BJ (cell line): ENCODE results near the gene EPB41. TPM values are rescaled to one million over a fixed set of nuclear protein-coding genes. Genes with fewer than 3 reads are reported as not detected.

Experiments
- CTCF ChIA-PET: fragments of 350-600 bp; formaldehyde crosslinking; extraction: SDS; loops from one replicate; lab custom pipeline; 2021; ENCODE audit warnings: antibody characterized with exemption, inconsistent platforms; lab: Yijun Ruan, JAX
- POLR2A ChIA-PET: fragments of 300-600 bp; sonication (Branson Sonifier 250); formaldehyde crosslinking; extraction: SDS; loops from one replicate; lab custom pipeline; 2021; ENCODE audit warnings: antibody characterized with exemption; lab: Charles Lee
- DNase-seq: peaks from one replicate; pipeline ENCODE4 v3.0.0-alpha.2; 2011; ENCODE audit warnings: low read depth
- H3K27me3 ChIP-seq: 2 replicates; pipeline ENCODE4 v1.6.0; 2011; ENCODE audit warnings: low read length; ENCODE audit not compliant: control insufficient read depth, insufficient read depth
- H3K36me3 ChIP-seq: 2 replicates; pipeline ENCODE4 v1.5.1; 2011; ENCODE audit warnings: low read length; ENCODE audit not compliant: control insufficient read depth, insufficient read depth
- H3K4me3 ChIP-seq: 2 replicates; pipeline ENCODE4 v1.5.1; 2011; ENCODE audit warnings: low read depth, mild to moderate bottlenecking, control low read depth, low read length
- polyA plus RNA-seq: library from polyadenylated mRNA; depleted of rRNA; stranded (reverse); fragments of >200 nt; gene quantifications from 2 replicates; pipeline ENCODE4 v1.2.3, GENCODE V29; 2011
- TF ChIP-seq, protein P1 (sequence below): IDR thresholded peaks from 2 replicates; pipeline ENCODE4 v1.5.1; 2011; ENCODE audit warnings: low read depth, mild to moderate bottlenecking, control low read depth, inconsistent platforms, low read length, moderate library complexity; ENCODE audit not compliant: insufficient read depth

The EPB41 gene
- polyA plus RNA-seq, 1 experiment, result 7.5 TPM

GRCh38 chr1:28905921-28906666 lies 8.3 kb upstream of the EPB41 start:
- TF ChIP-seq, protein P1, sequence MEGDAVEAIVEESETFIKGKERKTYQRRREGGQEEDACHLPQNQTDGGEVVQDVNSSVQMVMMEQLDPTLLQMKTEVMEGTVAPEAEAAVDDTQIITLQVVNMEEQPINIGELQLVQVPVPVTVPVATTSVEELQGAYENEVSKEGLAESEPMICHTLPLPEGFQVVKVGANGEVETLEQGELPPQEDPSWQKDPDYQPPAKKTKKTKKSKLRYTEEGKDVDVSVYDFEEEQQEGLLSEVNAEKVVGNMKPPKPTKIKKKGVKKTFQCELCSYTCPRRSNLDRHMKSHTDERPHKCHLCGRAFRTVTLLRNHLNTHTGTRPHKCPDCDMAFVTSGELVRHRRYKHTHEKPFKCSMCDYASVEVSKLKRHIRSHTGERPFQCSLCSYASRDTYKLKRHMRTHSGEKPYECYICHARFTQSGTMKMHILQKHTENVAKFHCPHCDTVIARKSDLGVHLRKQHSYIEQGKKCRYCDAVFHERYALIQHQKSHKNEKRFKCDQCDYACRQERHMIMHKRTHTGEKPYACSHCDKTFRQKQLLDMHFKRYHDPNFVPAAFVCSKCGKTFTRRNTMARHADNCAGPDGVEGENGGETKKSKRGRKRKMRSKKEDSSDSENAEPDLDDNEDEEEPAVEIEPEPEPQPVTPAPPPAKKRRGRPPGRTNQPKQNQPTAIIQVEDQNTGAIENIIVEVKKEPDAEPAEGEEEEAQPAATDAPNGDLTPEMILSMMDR, result no peak
- no peak for DNase-seq
- CTCF ChIA-PET, result interaction anchor here (0.9 to 1.0 kb wide), 2 partner anchors 11 to 13 kb away, joined by 3 to 5 read pairs; no protein-coding TSS in a partner anchor
- Histone ChIP-seq H3K27me3 (no peaks in the 10 kb centered on the region), H3K4me3 (no peak overlapping the region), H3K36me3 (no peaks in the 10 kb centered on the region)
- POLR2A ChIA-PET, result no interaction called here

DNA sequence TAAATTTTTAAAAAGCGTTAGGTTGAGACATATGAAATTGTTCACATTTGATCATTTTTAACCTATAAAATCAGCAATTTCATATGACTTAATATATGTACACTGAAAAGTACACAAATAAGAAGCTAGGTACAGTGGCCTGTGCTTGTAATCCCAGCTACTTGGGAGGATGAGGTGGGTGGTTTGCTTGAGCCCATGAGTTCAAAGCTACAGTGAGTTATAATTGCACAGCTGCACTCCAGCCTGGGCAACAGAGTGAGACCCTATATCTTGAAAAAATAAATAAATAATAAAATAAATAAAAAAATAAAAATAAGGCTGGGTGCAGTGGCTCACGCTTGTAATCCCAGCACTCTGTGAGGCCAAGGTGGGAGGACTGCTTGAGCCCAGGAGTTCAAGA lies 5.2 kb upstream of the EPB41 start:
- Histone ChIP-seq H3K36me3 (no peaks in the 10 kb centered on the region), H3K4me3 (no peak overlapping the region), H3K27me3 (no peaks in the 10 kb centered on the region)
- CTCF ChIA-PET, result no interaction called here
- POLR2A ChIA-PET, result no interaction called here
- no peak for DNase-seq
- TF ChIP-seq, protein P1, result no peak

- no peak for DNase-seq
- ChIA-PET CTCF (no interaction called here), POLR2A (no interaction called here)
- no peak overlapping the region for H3K4me3 ChIP-seq
- no peaks in the 10 kb centered on the region for H3K27me3 ChIP-seq
- TF ChIP-seq, protein P1, result no peak
- H3K36me3 ChIP-seq, result no peaks in the 10 kb centered on the region
These were observed 3.8 kb upstream of the EPB41 start for GRCh38 chr1:28910379-28911115.

DNA sequence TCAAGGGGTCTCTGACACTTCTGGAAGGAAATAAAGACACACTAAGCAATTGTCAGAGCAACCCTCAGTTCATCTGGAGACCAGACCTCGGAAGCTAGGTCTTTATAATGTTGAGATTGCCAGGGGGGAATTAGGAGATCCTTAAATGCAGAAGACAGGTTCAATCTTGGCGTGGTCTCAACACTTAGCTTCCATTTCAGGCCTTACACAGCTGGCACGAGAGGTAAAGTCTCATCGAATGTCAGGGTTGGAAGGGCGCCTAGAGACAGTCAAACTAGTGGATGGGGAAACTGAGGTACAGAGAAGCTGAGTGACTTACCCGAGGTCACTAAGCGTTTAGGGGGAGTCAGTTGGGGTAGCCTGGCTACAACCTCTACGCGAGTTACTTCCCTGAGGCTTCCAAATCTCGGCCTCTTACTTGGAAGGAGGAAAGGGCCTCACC lies 562 bp upstream of the EPB41 start:
- Histone ChIP-seq H3K27me3 (no peaks in the 10 kb centered on the region), H3K36me3 (no peaks in the 10 kb centered on the region), H3K4me3 (peak overlapping the region; percentile 59)
- DNase-seq, result no peak
- ChIA-PET CTCF (interaction anchor here (1.1 to 1.6 kb wide), 3 partner anchors 15 to 37 kb away, joined by 4 to 5 read pairs (median 4); no protein-coding TSS in a partner anchor), POLR2A (interaction anchor here (0.6 kb wide), 1 partner anchor 60 kb away, joined by 4 read pairs; no protein-coding TSS in a partner anchor)
- TF ChIP-seq, protein P1, result no peak
